GM15510 (cell line): ENCODE results near the gene CCDC90B.

ENCODE experiments used
- POLR2A ChIP-seq: IDR thresholded peaks from 3 replicates; pipeline ENCODE4 v1.6.1; 2011; ENCODE audit warnings: borderline replicate concordance; ENCODE audit not compliant: insufficient read length; ENCODE audit errors: extremely low read depth

Gene CCDC90B

GRCh38 chr11:83285771-83286528 lies at the start of gene CCDC90B:
TSS of gene CCDC90B (minus strand) at chr11:83286367. CDS start at chr11:83285972, 395 bp downstream.
- peak; percentile 67 for TF ChIP-seq POLR2A

DNA sequence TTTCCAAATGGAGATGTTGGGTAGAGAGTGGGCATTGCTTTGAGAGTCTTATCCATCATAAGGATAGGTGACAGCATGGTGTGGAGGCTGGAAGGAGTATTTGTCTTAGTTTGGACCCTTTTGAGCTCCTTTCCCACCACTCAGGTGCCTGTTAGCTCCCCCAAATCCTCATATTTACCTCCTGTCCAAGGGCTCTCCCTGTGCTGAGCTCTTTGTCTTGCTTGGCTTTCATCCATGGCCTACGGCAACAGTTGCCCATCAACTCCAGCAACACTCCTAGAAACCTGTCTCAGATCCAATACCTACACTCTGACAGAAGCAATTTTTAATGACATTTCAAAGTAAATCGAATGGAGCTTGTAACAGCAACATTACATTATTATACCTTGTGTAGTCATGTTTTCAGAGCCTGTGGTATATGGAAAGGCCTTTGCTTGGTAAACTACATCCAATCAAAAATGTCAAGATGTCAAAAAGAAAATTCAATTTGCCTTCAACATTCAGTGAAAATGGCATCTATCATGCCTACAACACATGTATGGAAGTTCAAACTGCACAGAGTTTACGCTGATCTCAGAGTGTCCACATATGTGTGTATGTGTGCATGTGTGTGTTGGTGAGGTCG lies 49.4 kb upstream of the CCDC90B start:
- no peak for TF ChIP-seq POLR2A

DNA sequence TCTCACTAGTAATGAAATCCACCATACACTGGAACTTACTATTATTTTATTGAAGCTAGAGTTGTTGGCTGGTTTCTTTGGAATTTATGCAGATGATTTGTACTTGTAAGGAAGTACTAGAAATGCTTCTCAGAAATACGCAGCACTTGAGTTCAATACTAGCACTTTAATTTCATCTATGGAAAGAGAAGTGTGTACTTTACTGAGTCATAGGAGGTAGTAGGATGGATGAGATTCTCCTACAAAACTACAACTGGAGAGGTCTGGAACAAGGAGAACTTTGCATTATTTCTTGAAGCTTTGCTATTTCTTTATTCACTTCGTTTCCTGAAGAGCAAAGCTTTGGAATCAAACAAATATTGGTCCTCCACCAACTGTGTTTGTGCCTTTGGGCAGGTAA lies 44.1 kb upstream of the CCDC90B start:
- TF ChIP-seq POLR2A, result no peak

DNA sequence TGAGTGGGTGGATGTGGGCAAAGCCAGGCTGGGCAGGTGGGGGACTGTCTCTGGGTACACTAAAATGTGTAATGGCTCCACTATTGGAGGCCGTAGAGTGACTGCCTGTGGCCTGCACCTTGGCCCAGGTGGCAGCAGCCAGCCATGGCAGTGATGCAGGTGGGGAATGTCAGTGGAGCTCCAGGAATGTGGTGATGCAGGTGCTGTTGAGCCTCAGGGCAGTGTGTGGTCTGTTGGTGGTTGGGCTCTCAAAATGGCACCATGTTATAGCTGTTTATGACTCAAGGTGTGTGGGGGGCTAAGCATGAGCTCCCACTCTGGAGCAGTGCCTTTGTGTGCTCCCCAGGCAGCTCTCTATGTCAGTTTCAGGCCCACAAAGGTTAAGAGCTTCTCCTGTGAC lies 40.2 kb upstream of the CCDC90B start:
- no peak for TF ChIP-seq POLR2A

DNA sequence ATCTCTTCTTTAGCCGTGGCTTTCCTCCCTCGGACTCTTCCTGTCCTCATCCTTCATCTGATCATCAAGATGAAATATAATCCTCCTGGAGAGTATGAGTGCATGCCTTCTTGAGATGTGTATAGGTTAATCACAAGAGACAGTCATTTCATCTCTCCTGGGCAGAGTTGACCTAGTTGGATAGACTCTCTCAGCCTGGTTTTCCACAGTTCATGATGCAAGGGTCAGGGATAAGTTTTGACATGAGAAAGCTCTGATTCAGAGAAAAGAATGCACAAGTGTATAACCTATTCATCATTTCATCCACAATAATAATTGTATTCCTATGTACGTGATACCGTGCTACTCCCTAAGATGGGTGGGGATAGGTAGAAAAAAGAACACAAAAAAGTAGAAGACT lies 33.2 kb upstream of the CCDC90B start:
- TF ChIP-seq POLR2A, result no peak

- no peak for TF ChIP-seq POLR2A
Observed at GRCh38 chr11:83318931-83319330, 32.8 kb upstream of the CCDC90B start.

- no peak for TF ChIP-seq POLR2A
Observed at GRCh38 chr11:83317757-83318690, 31.9 kb upstream of the CCDC90B start.

- no peak for TF ChIP-seq POLR2A
Observed at GRCh38 chr11:83312430-83312829, 26.3 kb upstream of the CCDC90B start.

- no peak for TF ChIP-seq POLR2A
Observed at GRCh38 chr11:83311701-83312100, 25.5 kb upstream of the CCDC90B start.

DNA sequence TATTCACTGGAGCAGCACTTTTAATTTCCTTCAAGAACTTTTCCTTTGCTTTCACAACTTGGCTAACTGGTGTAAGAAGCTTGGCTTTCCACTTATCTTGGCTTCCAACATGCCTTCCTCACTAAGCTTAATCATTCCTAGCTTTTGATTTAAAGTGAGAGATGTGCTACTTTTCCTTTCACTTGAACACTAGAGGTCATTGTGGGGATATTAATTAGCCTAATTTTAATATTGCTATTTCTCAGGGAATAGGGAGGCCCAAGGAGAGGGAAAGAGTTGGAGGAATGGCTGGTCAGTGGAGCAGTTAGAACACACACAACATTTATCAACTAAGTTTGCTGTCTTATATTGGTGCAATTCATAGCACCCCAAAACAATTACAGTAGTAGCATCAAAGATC lies 24.6 kb upstream of the CCDC90B start:
- no peak for TF ChIP-seq POLR2A

DNA sequence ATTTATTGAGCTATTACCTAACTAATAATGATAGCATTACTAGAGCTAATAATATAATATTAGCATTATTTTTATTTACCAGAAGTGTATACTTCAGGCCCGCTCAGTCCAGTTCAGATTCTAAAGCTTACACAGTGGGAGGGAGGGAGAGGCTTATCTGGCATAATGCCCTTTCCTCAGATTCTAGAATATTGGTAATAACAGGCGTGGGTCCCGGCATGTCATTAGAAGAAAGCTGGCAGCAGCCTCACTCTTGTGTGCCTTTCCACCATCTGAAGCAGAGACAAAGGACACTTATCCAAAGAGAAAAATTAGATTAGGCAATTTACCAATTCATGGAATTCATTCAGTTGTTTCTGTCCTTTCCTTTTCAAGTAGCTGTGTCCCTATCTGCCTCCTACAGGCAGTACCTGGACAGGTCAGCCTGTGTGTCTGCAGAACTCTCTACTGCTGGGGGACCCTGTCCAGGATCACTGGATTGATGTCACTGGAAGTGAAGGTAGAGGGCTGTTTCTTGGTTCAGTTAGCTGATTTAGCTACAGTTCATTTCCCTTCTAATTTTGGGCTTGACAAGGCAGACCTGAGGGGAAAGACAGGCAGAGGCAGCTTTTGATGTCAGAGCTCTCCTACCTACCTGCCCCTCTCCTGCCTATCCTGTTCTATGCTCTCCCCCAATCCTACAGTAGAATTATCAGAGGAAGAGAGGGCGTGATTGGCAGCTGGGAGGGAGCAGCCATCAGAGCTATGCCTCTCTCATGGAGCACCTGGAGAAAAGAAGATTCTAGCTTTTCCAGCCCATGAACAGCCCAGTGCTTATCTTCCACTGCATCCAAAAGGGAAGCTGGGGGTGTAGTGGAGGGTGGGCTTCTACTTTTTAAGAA lies 20.3 kb upstream of the CCDC90B start:
- no peak for TF ChIP-seq POLR2A

GRCh38 chr11:83303316-83303715 lies 17.1 kb upstream of the CCDC90B start:
- no peak for TF ChIP-seq POLR2A

GRCh38 chr11:83302151-83302550 lies 16.0 kb upstream of the CCDC90B start:
- TF ChIP-seq POLR2A, result no peak

DNA sequence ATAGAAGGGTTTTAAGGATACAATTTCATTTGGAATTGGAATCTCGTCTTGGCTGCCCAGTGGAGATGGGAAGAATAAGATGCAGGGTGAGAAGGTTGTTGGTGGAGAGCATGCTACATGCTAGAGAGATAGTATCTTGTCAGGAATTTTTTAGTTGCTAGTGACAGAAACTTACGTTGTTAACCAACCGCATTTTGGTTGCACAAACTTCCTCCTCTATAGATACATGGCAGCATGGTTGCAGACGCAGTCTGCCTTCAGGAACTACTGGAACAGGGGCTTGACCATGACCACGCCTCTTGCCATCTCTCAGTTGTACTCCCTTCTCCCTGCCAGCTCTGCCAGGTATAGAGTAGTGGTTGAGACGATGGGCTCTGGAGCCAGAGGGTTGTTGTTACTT lies 13.5 kb upstream of the CCDC90B start:
- no peak for TF ChIP-seq POLR2A
